Pancreas (tissue), 10 donors: ENCODE results near the gene NPTXR. TPM values are rescaled to one million over a fixed set of nuclear protein-coding genes. Genes with fewer than 3 reads are reported as not detected.

Experiments
- ATAC-seq, 4 donors: fragments of 200-7000 bp; cut with Tn5 transposase; one replicate each; pipeline versions ENCODE4 v1.8.0 to v1.9.1; 2020; ENCODE audit warnings: mild to moderate bottlenecking in 4 of 4, moderate library complexity in 4 of 4
- DNase-seq, 6 donors: peaks; one replicate each; pipeline ENCODE4 v3.0.0-alpha.2; 2020
- FAIRE-seq: peaks from 2 replicates; lab custom pipeline; 2012; peaks lifted over from hg19 to GRCh38; lab: Jason Lieb, UNC
- H3K27ac ChIP-seq, 4 donors: fragments of 200-600 bp; sonication (generic); 1 replicate in 3 of 4; 2 replicates in 1 of 4; pipeline versions ENCODE4 v1.5.0 to v1.8.0; 2020
- H3K27me3 ChIP-seq, 4 donors: fragments of 200-600 bp; one replicate each; pipeline ENCODE4 v1.8.0; 2021
- H3K36me3 ChIP-seq, 3 donors: fragments of 200-600 bp; sonication (generic) in 1 of 3; one replicate each; pipeline versions ENCODE4 v1.5.0 to v1.8.0; 2020 to 2021
- H3K4me1 ChIP-seq, 3 donors: fragments of 200-600 bp; one replicate each; pipeline ENCODE4 v1.8.0; 2021
- H3K4me3 ChIP-seq, 4 donors: fragments of 200-600 bp; sonication (generic) in 2 of 4; one replicate each; pipeline versions ENCODE4 v1.5.0 to v1.8.0; 2020 to 2021
- H3K9me3 ChIP-seq, 4 donors: fragments of 200-600 bp; one replicate each; pipeline ENCODE4 v1.8.0; 2021
- CTCF ChIP-seq, 4 donors: fragments of 200-600 bp; sonication (generic) in 3 of 4; IDR thresholded peaks; one replicate each; pipeline versions ENCODE4 v1.5.0 to v1.8.0; 2021; ENCODE audit warnings: antibody characterized with exemption in 4 of 4
- WGBS, 2 donors: extraction: QIAGEN DNeasy Blood & Tissue Kit; methylation state at CpG; one replicate each; pipeline ENCODE4 v1.1.7; 2013; 5-methylcytosine and 5-hydroxymethylcytosine counted together
- intact Hi-C, 3 donors: fragments of 100-400 bp; cut with DNase I; formaldehyde crosslinking; loops; one replicate each; pipeline versions ENCODE4 v1.11.1 to v1.14.2; 2022
- polyA plus RNA-seq, 2 donors: library from polyadenylated mRNA; stranded (reverse); fragments of 200-250 nt; gene quantifications; one replicate each; pipeline ENCODE4 v1.2.3, GENCODE V29; 2013
- total RNA-seq, 6 donors: library from RNA; stranded (reverse); fragmentation: NEBNext Ultra II Directional in 4 of 6; extraction: Animal tissue kit (Norgen Biotek cat#: 25700) in 4 of 6; gene quantifications; one replicate each; pipeline versions ENCODE4 v1.2.1 to v1.2.4, GENCODE V29; 2021 to 2023
- donor health status: healthy with polysubstance abuse.
- donor health status: DM: no; HTN: no; CAD: no; lungs with moderate emphysema.
- donor health status: DM: no; HTN: no; CAD: no.
- donor health status: control.
- donor health status: control.
- donor health status: Bipolar disorder and iron deficiency.
- donor health status: DM: yes; HTN: yes; CAD: no.
- donor health status: DM: no; HTN: no; CAD: no.
- donor health status: DM: no; HTN: no; CAD: no.
- donor health status: DM: yes; HTN: yes; CAD: no.

NPTXR gene
- total and polyA plus RNA-seq, 8 donors = 3.0 to 11.0 (median 5.3) TPM

GRCh38 chr22:38867471-38868285, 23.9 kb upstream of the NPTXR start:
- no peak for FAIRE-seq
- Histone ChIP-seq H3K36me3 (peaks cover 0 to 8% (median 3%) of the 10 kb centered on the region in 3 donors), H3K9me3 (no peaks in the 10 kb centered on the region), H3K4me3 (no peak overlapping the region), H3K27ac (no peak overlapping the region), H3K27me3 (no peaks in the 10 kb centered on the region), H3K4me1 (peaks cover 14 to 29% (median 23%) of the 10 kb centered on the region in 3 donors)
- no peak for ATAC-seq
- no peak for TF ChIP-seq CTCF (IDR thresholded peaks at IDR 0.05)
- intact Hi-C loops = loop anchor here in 2 of 3 donors (5.0 to 10.0 kb wide), 3 partner anchors 130 to 257 kb away; no protein-coding TSS in a partner anchor
- peak in 2 of 6 donors; percentile 49 to 61 for DNase-seq
- 90 to 93% methylated on average over 18 of the region's 18 CpGs for WGBS, 2 donors

- no peak for TF ChIP-seq CTCF (IDR thresholded peaks at IDR 0.05)
- Histone ChIP-seq H3K4me1 (peaks cover 14 to 29% (median 23%) of the 10 kb centered on the region in 3 donors), H3K27me3 (no peaks in the 10 kb centered on the region), H3K9me3 (no peaks in the 10 kb centered on the region), H3K36me3 (peaks cover 0 to 8% (median 3%) of the 10 kb centered on the region in 3 donors), H3K4me3 (no peak overlapping the region), H3K27ac (no peak overlapping the region)
- WGBS, 2 donors = 89 to 94% methylated on average over 13 of the region's 13 CpGs
- no peak for ATAC-seq
- DNase-seq = no peak
- intact Hi-C loops = loop anchor here in 2 of 3 donors (5.0 to 10.0 kb wide), 3 partner anchors 130 to 258 kb away; no protein-coding TSS in a partner anchor
- no peak for FAIRE-seq
Observed at GRCh38 chr22:38867124-38867455, 23.3 kb upstream of the NPTXR start.

- no peak overlapping the region for H3K4me3 ChIP-seq
- H3K27me3 ChIP-seq = no peaks in the 10 kb centered on the region
- peaks cover 14 to 29% (median 23%) of the 10 kb centered on the region in 3 donors for H3K4me1 ChIP-seq
- no peak overlapping the region for H3K27ac ChIP-seq
- no peak for TF ChIP-seq CTCF (IDR thresholded peaks at IDR 0.05)
- FAIRE-seq = no peak
- 84 to 86% methylated on average over 66 to 75 of the region's 75 CpGs for WGBS, 2 donors
- no peaks in the 10 kb centered on the region for H3K9me3 ChIP-seq
- no peak for ATAC-seq
- peaks cover 0 to 8% (median 3%) of the 10 kb centered on the region in 3 donors for H3K36me3 ChIP-seq
- intact Hi-C loops = loop anchor here in 2 of 3 donors (5.0 to 10.0 kb wide), 3 partner anchors 131 to 258 kb away; no protein-coding TSS in a partner anchor
- DNase-seq = peak in 3 of 6 donors; percentile 61 to 85 (median 62)
Observed at GRCh38 chr22:38866399-38867123, 22.7 kb upstream of the NPTXR start.

GRCh38 chr22:38866024-38866398, 22.2 kb upstream of the NPTXR start:
- H3K4me1 ChIP-seq = peaks cover 14 to 26% (median 23%) of the 10 kb centered on the region in 3 donors
- no peaks in the 10 kb centered on the region for H3K9me3 ChIP-seq
- H3K27ac ChIP-seq = no peak overlapping the region
- intact Hi-C loops = loop anchor here in 2 of 3 donors (5.0 to 10.0 kb wide), 3 partner anchors 131 to 259 kb away; no protein-coding TSS in a partner anchor
- no peaks in the 10 kb centered on the region for H3K27me3 ChIP-seq
- H3K4me3 ChIP-seq = no peak overlapping the region
- H3K36me3 ChIP-seq = peaks cover 0 to 8% (median 3%) of the 10 kb centered on the region in 3 donors
- no peak for TF ChIP-seq CTCF (IDR thresholded peaks at IDR 0.05)
- ATAC-seq (no peak), FAIRE-seq (no peak), DNase-seq (peak in 1 of 6 donors; percentile 39)
- 84 to 89% methylated on average over 15 of the region's 15 CpGs for WGBS, 2 donors
